CD4-positive, alpha-beta T cell treated with Interleukin-17A for 1 hour (primary cell): ENCODE measurements around the gene EN1.

ENCODE experiments used
- DNase-seq: peaks from one replicate; pipeline ENCODE4 v3.0.0-alpha.2; 2020

The EN1 gene

GRCh38 chr2:118816669-118817068 is 30.8 kb downstream of the EN1 start:
- no peak for DNase-seq

GRCh38 chr2:118815731-118816130 is 31.7 kb downstream of the EN1 start:
- no peak for DNase-seq

- DNase-seq: no peak
Measured at GRCh38 chr2:118815314-118815713, 32.1 kb downstream of the EN1 start.

- DNase-seq: no peak
Measured at GRCh38 chr2:118814368-118814767, 33.1 kb downstream of the EN1 start.

GRCh38 chr2:118813601-118814339 is 33.7 kb downstream of the EN1 start:
- DNase-seq: no peak

GRCh38 chr2:118813111-118813510 is 34.3 kb downstream of the EN1 start:
- DNase-seq: no peak

GRCh38 chr2:118812552-118812951 is 34.9 kb downstream of the EN1 start:
- no peak for DNase-seq

GRCh38 chr2:118811514-118812115 is 35.8 kb downstream of the EN1 start:
- no peak for DNase-seq

GRCh38 chr2:118810766-118811165 is 36.7 kb downstream of the EN1 start:
- DNase-seq: no peak

- DNase-seq: no peak
Measured at GRCh38 chr2:118808429-118808809, 39.0 kb downstream of the EN1 start.

- no peak for DNase-seq
Measured at GRCh38 chr2:118807668-118808428, 39.6 kb downstream of the EN1 start.

- no peak for DNase-seq
Measured at GRCh38 chr2:118806797-118807667, 40.4 kb downstream of the EN1 start.

- no peak for DNase-seq
Measured at GRCh38 chr2:118805064-118805690, 42.3 kb downstream of the EN1 start.

- no peak for DNase-seq
Measured at GRCh38 chr2:118803012-118803411, 44.4 kb downstream of the EN1 start.

GRCh38 chr2:118801151-118801550 is 46.3 kb downstream of the EN1 start:
- no peak for DNase-seq

- no peak for DNase-seq
Measured at GRCh38 chr2:118800736-118801135, 46.7 kb downstream of the EN1 start.

- no peak for DNase-seq
Measured at GRCh38 chr2:118794546-118794945, 52.9 kb downstream of the EN1 start.
